GM21576 (cell line): ENCODE results near the gene KRT77.

Experiments
- ATAC-seq: cut with Tn5 transposase; IDR thresholded peaks from one replicate; pipeline ENCODE4 v1.9.1; 2021; ENCODE audit warnings: mild to moderate bottlenecking, moderate library complexity; ENCODE audit not compliant: unreplicated experiment

KRT77 gene

DNA sequence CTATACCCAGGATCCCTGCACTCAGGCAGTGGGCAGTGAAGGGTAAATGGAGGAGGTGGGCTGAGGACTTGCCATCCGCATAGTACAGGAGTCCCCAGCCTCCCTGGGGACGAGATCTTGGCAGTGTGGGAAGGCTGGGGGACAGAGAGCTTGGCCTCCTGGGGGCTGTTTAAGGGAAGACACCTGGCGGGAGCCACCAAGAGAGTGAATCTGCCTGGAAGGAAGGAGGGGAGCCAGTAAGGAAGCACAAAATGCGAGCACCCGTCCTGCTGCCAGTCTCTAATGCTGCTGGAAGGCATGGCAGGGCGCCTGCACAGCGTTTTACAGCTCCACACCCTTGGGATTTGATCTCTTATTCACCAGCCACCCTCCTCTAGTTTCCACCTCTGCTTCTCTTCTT, 43.9 kb downstream of the KRT77 start:
- no peak for ATAC-seq

DNA sequence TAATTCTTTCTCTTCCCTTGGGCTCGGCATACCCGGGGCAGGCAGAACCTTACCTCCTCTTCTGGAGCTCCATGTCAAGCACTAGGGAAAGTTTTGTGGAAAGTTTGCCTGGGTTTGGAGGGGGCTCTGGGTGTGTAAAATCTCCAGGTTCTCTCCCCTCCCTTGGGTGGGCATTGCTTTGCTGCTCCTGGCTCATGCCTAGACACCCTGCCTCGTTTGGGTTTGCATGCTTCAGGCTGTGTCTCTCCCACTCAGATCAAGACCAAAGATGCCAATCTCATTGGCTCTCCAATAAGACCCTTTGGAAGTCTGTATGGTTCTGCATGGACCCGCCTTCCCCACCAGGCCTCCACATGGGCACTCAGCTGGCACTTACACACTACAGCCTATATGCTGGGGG, 45.1 kb downstream of the KRT77 start:
- ATAC-seq: no peak

DNA sequence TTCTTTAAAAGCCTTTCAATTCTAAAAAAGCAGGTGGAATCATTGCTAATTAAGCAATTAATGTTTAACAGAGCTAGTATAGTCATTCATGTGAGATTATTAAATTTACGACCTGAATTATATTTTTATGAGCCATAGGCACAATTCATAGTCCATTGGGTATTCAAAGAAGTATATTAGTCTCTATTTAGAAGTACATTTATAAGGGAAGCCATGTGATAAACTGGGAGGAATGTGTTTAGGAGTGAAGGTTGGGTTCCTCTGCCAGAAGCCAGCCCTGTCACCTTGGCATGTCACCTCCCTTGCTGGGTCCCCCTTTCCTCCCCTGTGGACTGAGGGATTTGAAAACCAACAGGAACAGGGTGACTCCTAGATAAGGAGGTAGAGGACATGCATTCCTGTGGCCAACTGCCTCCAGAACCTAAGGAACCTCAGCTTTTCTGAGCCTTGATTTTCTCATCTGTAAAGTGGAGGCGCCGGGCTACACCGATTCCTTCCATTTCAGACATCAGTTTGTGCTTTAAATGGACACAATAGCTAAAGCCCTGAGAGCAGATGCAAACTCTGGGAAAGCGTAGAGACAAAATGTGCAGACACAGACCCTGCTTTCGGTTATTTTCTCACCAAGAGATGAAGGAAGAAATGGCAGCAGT, 45.9 kb downstream of the KRT77 start:
- no peak for ATAC-seq

DNA sequence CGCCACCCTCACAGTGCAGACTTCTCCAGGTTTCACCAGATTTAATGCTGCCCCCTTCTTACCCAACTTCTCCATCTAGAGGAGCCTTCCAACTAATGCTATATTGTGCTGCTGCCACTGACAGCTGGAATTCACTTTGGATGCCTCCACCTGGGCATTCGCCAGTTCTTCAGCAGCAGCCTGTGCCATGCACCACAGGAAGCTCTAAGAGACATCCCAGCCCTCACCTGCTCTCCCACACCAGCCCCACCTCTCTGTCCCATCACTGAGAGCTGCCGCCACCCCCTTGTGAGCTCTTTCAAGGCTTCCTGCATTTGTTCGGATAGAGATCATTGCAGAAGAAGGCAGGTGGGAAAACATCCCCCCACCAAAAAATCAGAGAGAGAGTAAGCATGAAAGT, 46.7 kb downstream of the KRT77 start:
- no peak for ATAC-seq

DNA sequence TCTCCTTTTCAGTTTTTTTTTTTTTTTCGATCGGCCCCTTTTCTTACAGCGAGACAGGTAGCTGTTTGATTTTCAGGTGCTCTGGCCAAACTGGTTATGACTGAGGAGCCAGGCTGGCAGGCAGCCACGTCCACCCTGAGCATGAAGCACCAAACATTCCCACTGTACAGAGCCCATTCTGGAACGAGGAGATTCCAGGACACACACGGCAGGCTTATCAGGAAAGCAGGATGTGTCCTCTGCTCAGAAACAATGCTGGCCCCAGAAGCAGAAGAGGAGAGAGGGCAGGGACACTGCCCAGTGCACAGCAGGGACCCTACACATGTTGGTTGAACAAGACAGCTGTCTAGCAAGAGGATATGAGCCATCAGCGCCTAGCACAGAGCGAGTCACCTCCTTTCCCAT, 47.6 kb downstream of the KRT77 start:
- no peak for ATAC-seq

DNA sequence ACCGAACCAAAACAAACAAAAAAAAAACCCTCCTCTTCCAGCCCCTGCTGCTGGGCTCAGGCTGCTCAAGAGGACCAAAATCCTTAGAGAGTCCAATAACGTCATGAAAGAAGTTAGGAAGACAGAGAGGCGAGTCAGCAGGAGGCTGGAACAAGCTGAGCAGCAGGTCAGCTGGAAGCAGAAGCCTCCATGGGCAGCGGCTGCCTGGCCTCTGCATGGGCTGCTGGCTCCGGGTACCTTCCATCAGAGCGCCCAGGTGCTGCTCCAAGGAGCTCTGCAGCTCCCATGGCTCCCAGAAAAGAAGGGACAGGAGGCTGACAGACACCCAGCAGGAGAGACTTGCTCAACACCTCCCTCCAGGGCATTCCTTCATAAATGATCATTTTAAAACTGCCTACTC, 48.1 kb downstream of the KRT77 start:
- no peak for ATAC-seq

DNA sequence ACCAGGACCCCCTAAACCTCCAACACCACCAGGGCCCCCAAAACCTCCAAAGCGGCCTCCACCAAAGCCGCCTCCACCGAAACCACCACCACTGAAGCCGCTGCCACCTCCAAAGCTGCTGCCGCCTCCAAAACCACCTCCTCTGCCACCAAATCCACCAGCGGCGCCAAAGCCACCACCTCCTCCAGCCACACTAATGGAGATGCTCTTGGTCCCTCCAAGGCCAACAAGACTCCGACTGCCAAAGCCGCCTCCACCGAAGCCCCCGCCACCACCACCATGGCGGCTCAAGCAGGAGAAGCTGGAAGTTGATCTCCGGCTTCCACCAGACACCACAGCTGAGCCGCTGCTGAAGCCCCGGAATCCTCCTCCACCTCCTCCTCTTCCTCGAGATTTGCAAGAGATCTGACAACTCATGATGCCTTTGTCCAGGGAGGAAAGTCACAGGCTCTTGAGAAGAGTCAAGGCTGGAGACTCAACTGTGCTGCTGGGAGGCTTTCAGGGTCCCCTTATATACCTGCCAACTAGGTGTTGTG, 51.5 kb downstream of the KRT77 start, which contains the start of gene KRT2:
Gene KRT2, minus strand, starts transcription at position 486 of the 536 bp plus-strand sequence. Its CDS starts 69 bp downstream, at position 417.
- no peak for ATAC-seq

DNA sequence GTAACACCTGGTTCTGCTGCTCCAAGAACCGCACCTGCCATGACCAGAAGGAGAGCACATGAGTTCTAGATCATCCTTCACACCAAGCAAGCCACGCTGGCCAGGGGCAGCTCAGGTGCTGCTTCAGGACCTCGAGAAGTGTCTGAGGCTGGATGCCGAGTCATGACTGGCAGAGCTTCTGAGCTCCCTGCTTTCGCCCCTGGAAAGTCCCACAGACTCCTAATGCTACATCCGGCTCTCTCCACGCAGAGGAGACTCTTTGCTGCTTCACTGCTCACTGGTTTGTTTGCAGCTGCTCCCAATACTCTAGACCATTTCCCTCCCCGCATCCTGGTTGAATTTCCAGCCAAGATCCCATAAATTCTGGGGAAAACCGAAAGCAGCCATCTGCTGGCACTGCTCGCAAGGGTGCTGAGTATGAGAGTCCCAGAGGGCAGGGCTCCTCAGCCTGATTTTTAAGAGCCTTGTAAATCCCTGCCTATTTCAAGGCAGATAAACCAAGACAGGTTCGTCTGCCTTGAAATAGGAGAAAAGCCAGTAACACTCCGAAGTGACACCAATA, 52.7 kb downstream of the KRT77 start:
- ATAC-seq: no peak

DNA sequence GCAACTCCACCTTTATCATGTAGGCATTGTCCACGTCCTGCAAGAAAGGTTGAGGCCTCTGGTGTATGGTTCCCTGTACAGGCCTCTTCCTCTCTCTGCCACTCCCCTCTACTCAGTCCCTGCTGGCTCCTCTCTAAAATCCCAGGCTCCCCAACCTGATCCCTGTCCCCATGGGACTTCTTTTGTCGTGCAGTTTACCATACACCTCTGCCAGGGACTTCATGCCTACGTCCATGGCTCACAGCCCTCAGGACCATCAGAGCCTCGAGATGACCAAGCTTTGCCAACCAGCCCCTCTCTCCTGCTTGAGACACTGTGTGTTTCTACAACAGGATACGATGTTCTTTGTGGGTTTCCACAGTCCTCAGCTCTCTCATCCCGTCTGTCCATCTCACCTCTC, 54.3 kb downstream of the KRT77 start:
- ATAC-seq: no peak

DNA sequence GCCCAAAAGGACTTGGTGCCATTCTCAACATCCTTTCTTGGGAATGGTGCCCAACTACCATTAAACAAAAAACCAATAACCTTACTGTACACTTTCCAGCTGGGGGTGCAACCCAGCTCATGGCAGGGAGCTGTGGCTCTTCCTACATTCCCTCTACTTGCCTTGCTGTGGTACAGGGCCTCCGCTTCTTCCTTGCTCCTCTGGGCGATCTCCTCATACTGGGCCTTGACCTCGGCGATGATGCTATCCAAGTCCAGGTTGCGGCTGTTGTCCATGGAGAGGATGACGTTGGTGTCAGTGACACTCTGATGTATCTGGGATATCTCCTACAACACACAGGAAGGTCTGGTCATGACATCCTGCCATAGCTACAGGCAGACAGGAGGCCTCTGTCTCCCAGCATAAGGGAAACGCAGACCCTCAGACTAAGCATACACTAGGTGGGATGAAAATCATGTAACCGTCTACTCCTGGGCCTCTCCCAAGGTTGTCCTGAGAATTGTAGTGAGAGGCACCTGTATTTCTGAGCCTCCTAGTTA, 55.2 kb downstream of the KRT77 start:
- no peak for ATAC-seq

DNA sequence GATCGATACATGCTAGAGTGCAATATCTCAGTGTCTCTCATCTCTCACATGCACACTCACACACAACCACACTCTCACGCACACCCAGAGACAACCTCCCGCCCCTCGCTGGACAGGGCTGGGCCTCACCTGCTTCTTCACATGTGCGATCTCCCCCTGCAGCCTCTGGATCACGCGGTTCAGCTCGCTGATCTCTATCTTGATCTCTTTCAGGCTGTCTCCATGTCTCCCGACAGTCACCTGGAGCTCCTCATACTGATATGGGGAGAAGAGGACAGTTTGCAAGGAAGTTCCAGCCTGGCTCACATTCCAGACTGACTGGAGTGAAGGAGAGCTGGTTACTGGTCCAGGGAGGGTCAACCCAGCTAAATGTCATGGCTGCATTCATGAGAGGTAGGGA, 55.7 kb downstream of the KRT77 start:
- no peak for ATAC-seq

DNA sequence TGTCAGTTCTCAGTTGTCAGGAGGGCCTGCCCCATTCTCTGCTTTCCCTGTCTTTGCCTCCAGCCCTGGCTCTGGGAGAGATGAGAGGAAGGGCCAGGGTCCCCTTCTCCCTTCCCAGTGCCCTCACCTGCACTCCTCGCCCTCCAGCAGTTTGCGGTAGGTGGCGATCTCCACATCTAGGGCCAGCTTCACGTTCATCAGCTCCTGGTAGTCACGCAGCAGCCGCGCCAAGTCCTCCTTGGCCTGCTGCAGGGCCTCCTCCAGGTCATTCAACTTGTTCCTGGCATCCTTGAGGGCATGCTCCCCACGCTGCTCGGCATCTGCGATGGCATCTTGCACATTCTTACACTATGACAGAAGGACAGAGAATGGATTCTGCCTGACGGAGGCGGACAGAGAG, 56.7 kb downstream of the KRT77 start:
- no peak for ATAC-seq

DNA sequence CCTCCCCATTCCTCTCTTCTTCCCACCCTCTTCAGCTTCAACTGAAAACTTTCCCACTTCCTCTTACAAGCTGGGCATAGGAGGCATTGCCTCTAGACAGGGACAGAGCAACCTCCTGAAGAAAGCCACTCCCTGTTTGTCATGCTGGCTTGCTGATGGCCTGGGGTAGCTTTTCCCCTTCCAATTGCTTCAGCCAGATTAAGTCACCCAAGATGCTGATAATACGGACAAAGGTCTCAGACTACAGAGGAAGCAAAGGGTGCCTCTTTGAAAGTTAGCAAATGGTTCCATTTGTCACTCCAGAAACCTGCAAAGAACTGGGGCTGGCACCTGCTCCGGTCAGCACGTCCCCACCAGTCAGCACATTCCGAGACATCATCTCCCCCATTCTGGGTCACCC, 57.3 kb downstream of the KRT77 start:
- no peak for ATAC-seq

DNA sequence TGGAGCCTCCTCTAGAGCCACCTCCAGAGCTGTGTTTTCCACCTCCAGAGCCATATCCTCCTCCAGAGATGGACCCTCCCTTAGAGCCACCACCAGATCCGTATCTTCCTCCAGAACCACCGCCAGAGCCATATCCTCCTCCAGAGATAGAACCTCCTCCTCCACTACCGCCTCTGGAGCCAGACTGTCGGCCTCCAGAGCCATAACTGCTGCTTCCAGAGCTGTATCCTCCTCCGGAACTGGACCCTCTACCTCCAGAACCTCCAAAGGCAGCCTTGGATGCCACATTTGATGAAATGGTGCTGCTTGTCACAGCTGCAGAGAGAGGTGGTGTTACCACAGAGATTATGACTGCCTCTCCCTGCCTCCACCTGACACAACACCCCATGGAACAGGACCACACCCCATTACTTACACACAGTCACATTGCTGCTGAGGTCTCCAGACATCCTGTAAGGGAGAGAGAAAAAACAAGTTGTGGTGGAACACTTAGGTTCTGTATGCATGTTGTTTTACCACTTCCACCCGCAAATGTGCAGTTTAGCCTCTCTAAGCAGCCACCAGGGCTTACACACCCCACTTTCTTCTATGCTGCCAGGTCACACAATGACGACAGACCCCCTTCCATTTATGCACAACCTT, 58.1 kb downstream of the KRT77 start:
- ATAC-seq: no peak

DNA sequence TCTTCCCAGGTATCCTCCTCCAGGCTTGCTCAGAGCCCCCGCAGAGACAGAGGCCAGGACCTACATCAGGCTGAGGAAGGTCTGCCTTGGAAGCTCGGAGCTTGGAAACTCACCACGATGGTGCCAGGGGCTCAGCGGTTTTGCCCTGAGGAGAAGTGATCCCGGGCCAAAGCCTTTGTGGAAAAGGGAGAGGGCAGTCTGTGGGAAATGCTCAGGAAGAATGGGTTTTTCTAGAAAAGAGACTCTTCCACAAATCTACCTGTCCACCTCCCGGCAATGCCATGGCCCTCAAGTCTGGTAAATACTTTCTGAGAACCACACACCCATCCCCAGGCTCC, 59.3 kb downstream of the KRT77 start:
- no peak for ATAC-seq

DNA sequence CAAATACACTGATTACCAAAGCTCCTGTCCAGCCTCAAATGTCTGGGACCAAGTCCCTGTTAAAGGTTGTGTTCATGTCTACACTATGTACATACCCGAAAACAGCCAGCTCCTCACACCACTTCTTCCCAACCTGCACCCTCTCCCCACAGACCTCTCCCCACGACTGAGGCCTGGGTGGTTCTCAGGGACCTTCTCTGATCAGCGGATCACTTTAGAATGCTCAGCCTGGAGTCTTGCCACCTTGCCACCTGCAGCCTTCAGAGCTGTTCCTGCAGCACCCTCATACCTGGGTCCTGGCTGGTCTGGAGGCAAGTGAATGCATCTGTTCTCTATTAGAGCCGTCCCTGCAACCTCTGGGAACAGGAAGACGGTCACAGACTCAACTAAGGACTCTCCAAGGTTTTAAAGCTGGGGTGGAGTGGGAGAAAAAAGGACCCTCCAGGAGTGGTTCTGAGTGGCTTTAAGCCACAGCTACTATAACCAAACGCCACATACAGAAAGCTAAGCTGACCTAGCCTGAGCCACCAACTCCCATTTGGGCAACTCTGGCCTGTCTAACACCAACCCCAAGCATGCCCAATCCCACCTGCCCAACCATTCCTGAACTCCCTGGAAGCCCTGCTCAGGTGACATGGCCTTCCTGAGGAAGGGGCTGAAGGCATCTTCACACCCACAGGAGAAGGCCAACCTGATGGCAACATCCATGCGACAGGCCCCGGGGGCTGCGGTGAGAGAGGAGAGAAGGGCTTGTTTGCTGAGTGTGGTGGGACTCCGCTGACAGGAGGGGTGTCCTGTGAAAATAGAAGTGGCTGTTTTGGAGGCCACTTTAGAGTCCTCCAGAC, 59.9 kb downstream of the KRT77 start:
- no peak for ATAC-seq

DNA sequence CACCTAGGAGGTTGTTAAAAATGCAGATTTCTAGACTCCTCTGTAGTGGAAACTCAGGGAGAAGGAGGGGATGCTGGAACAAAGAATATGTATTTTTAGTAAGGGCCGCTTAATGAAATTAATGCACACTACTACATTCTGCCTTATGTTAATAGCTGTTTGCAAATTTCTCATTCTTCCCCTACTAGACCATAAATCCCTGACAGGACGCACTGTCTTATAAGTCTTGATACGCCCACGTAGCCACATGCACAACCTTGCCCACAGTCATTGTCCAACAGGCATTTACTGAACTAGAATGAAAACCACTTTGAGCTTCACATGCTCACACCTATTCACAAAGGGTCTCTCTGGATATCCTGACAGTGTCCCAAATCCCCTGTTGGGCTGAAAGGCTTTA, 61.9 kb downstream of the KRT77 start:
- ATAC-seq: no peak
